PFSK-1 (cell line): ENCODE results near the gene GLRB.

Source experiments
- FOXP2 ChIP-seq: optimal IDR thresholded peaks from 2 replicates; pipeline ENCODE3; 2011; ENCODE audit warnings: borderline replicate concordance, control low read depth, inconsistent platforms; ENCODE audit not compliant: insufficient read depth; ENCODE audit errors: extremely low read length, extremely low read depth
- POLR2AphosphoS5 ChIP-seq: IDR thresholded peaks from 2 replicates; pipeline ENCODE4 v1.6.1; 2012; ENCODE audit warnings: low read depth, mild to moderate bottlenecking, control low read depth, low read length, moderate library complexity
- REST ChIP-seq, 2 experiments: IDR thresholded peaks; 2 replicates each; pipeline versions ENCODE4 v1.6.1 to v1.8.0; 2011 to 2012; ENCODE audit warnings: low read depth in 2 of 2, low read length in 2 of 2, control low read depth in 1 of 2, inconsistent platforms in 1 of 2, mild to moderate bottlenecking in 1 of 2, moderate library complexity in 1 of 2; ENCODE audit not compliant: insufficient read depth in 1 of 2
- SIN3A ChIP-seq: IDR thresholded peaks from 2 replicates; pipeline ENCODE4 v1.6.1; 2012; ENCODE audit warnings: mild to moderate bottlenecking, low read length, moderate library complexity, borderline replicate concordance; ENCODE audit not compliant: insufficient read depth
- TAF1 ChIP-seq: IDR thresholded peaks from 2 replicates; pipeline ENCODE4 v1.6.1; 2012; ENCODE audit warnings: low read length, control low read depth, borderline replicate concordance; ENCODE audit not compliant: insufficient read depth

Gene GLRB

GRCh38 chr4:157095716-157096115, 19.8 kb downstream of the GLRB start:
- TF ChIP-seq REST (IDR thresholded peaks at IDR 0.05; ENCODE audit: insufficient read depth in 1 of 2, low read depth in 2 of 2, low read length in 2 of 2) (no peak), TAF1 (no peak), POLR2AphosphoS5 (no peak), FOXP2 (no peak), SIN3A (no peak)

GRCh38 chr4:157096439-157096838, 20.5 kb downstream of the GLRB start:
- TF ChIP-seq SIN3A (no peak), REST (IDR thresholded peaks at IDR 0.05; ENCODE audit: insufficient read depth in 1 of 2, low read depth in 2 of 2, low read length in 2 of 2) (no peak), FOXP2 (no peak), TAF1 (no peak), POLR2AphosphoS5 (no peak)

- TF ChIP-seq FOXP2 (no peak), REST (IDR thresholded peaks at IDR 0.05; ENCODE audit: insufficient read depth in 1 of 2, low read depth in 2 of 2, low read length in 2 of 2) (no peak), POLR2AphosphoS5 (no peak), TAF1 (no peak), SIN3A (no peak)
Measured at GRCh38 chr4:157099506-157099905, 23.6 kb downstream of the GLRB start.

GRCh38 chr4:157104541-157104940, 28.6 kb downstream of the GLRB start:
- TF ChIP-seq REST (IDR thresholded peaks at IDR 0.05; ENCODE audit: insufficient read depth in 1 of 2, low read depth in 2 of 2, low read length in 2 of 2) (no peak), SIN3A (no peak), POLR2AphosphoS5 (no peak), FOXP2 (no peak), TAF1 (no peak)

- TF ChIP-seq FOXP2: no peak
- TF ChIP-seq REST (IDR thresholded peaks at IDR 0.05; ENCODE audit: insufficient read depth in 1 of 2, low read depth in 2 of 2, low read length in 2 of 2): no peak
- TF ChIP-seq SIN3A: no peak
- TF ChIP-seq TAF1: no peak
- TF ChIP-seq POLR2AphosphoS5: no peak
Measured at GRCh38 chr4:157114671-157115070, 38.7 kb downstream of the GLRB start.
